ENCODE results near the gene STAP1. TPM values are rescaled to one million over a fixed set of nuclear protein-coding genes. Genes with fewer than 3 reads are reported as not detected.

Gene STAP1
- polyA plus RNA-seq, 3 donors from 2014 or later: 11.4 to 20.8 (median 19.1) TPM

DNA sequence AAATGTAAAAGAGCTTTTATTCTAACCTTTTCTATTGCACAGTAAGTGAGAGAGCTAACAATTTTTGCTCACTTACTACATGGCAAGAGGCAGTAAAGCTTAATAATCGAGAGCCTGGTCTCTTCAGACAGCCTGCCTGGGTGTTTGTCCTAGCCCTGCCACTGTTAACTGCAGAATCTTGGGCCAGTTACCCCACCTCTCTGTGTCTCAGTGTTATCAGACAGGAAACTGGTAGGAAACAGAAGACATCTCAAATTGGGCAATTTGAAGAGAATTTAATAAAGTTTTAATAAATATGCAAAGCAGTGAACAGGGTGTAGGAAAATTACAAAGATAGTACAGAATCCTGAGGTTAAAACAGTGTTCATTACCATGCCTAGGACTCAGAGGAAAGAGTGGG is 13.4 kb downstream of the STAP1 start:
- Mint-ChIP-seq H3K27ac (no peak overlapping the region), H3K27me3 (ENCODE audit: low read depth in 3 of 3) (no peaks in the 10 kb centered on the region), H3K4me3 (no peak overlapping the region), H3K4me1 (peaks cover 16 to 43% of the 10 kb centered on the region in 2 donors), H3K9me3 (no peaks in the 10 kb centered on the region), H3K36me3 (peaks cover 0 to 21% (median 16%) of the 10 kb centered on the region in 3 donors)
- DNase-seq: no peak

GRCh38 chr4:67573193-67573592 is 14.7 kb downstream of the STAP1 start:
- Mint-ChIP-seq H3K27me3 (ENCODE audit: low read depth in 3 of 3) (no peaks in the 10 kb centered on the region), H3K36me3 (peaks cover 0 to 23% (median 20%) of the 10 kb centered on the region in 3 donors), H3K4me3 (no peak overlapping the region), H3K9me3 (no peaks in the 10 kb centered on the region), H3K4me1 (peaks cover 16 to 33% of the 10 kb centered on the region in 2 donors), H3K27ac (peak overlapping the region in 2 of 6 donors; percentile 3 to 17)
- DNase-seq: no peak

DNA sequence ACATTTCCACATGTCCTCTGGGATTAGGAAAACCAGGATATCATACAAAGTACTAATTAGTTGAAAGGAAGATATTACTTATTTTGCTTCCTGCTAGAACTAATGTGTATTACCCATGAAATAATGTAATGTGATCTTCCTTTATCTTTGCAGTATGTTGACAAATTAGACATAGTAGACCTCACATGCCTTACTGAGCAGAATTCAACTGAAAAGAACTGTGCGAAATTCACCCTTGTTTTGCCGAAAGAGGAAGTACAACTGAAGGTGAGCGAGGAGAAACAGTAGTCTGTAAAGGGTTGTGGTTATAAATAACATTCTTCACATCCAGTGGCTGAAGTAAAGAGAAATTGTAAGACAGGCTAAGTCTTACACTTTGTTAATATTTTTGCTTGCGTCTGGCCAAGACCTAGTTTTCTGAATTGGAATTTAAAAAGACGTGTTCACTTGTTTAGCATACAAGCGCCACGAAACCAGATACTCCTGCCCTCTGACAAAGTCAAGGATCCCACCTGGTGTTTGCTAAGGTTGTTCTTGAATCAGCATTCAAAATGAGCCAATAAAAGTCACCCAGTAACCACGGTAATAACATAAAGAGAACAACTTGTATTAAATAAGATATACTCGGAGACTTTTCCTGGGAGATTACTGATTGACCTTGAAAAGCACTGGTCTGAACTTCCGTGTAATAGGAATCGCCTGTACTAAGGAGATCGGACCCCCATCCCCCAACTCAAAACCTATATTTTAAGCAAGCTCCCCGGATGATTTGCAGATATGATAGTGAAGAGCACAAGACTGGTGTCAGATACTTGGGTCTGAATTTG is 16.9 kb downstream of the STAP1 start:
- no peaks in the 10 kb centered on the region for H3K9me3 Mint-ChIP-seq
- peaks cover 0 to 34% (median 29%) of the 10 kb centered on the region in 3 donors for H3K36me3 Mint-ChIP-seq
- H3K27me3 Mint-ChIP-seq (ENCODE audit: low read depth in 3 of 3): peaks cover 0 to 1% (median 0%) of the 10 kb centered on the region in 3 donors
- peak overlapping the region; percentile 8 to 80 (median 68) for H3K27ac Mint-ChIP-seq
- peaks cover 16 to 35% of the 10 kb centered on the region in 2 donors for H3K4me1 Mint-ChIP-seq
- H3K4me3 Mint-ChIP-seq: peak overlapping the region; percentile 22 to 50 (median 42)
- DNase-seq: no peak

DNA sequence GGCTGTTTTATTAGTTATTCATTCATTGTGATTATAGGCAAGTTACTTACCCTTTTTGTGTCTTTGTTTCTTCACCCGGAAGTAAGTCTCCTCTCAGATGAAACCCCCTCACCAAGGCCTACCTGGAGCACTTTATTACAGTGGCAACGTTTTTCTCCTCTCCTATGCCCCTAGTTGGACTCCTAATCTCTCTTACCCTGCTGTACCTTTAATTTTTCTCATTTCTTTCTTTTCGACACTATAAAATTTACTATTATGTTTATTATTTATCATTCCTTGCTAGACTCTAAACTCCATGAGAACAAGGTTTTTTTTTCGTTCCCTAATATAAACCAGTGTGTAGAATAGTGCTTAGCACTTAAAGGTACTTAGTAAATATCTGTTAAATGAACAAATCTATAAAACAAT is 17.5 kb downstream of the STAP1 start:
- Mint-ChIP-seq H3K9me3 (no peaks in the 10 kb centered on the region), H3K27me3 (ENCODE audit: low read depth in 3 of 3) (peaks cover 0 to 1% (median 0%) of the 10 kb centered on the region in 3 donors), H3K4me1 (peaks cover 21 to 41% of the 10 kb centered on the region in 2 donors), H3K4me3 (peak overlapping the region in 2 of 5 donors; percentile 1 to 42), H3K27ac (peak overlapping the region in 5 of 6 donors; percentile 8 to 70 (median 66)), H3K36me3 (peaks cover 0 to 34% (median 33%) of the 10 kb centered on the region in 3 donors)
- no peak for DNase-seq

DNA sequence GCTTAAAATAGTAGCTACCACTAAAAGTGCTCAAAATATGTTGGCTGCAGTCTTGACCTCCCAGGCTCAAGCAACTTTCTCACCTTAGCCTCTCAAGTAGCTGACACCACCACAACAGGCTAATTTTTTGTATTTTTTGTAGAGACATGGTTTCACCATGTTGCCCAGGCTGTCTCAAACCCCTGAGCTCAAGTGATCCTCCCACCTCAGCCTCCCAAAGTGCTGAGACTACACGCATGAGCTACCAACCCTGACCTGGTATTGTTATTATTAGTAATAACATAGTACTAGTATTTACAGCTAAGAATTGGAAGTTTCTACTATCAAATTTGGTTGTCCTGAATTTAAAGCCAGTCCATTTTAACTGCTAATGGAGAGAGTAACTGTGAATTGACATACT is 18.0 kb downstream of the STAP1 start:
- no peaks in the 10 kb centered on the region for H3K9me3 Mint-ChIP-seq
- DNase-seq: no peak
- peak overlapping the region in 2 of 6 donors; percentile 32 to 49 for H3K27ac Mint-ChIP-seq
- H3K4me1 Mint-ChIP-seq: peaks cover 26 to 46% of the 10 kb centered on the region in 2 donors
- peaks cover 0 to 34% (median 33%) of the 10 kb centered on the region in 3 donors for H3K36me3 Mint-ChIP-seq
- no peak overlapping the region for H3K4me3 Mint-ChIP-seq
- H3K27me3 Mint-ChIP-seq (ENCODE audit: low read depth in 3 of 3): peaks cover 0 to 1% (median 0%) of the 10 kb centered on the region in 3 donors

- DNase-seq: no peak
- Mint-ChIP-seq H3K4me1 (peaks cover 23 to 34% of the 10 kb centered on the region in 2 donors), H3K27me3 (ENCODE audit: low read depth in 3 of 3) (peaks cover 0 to 2% (median 1%) of the 10 kb centered on the region in 3 donors), H3K9me3 (no peaks in the 10 kb centered on the region), H3K36me3 (peaks cover 5 to 45% (median 43%) of the 10 kb centered on the region in 3 donors), H3K4me3 (no peak overlapping the region), H3K27ac (peak overlapping the region in 1 of 6 donors; percentile 30)
Observed at GRCh38 chr4:67580577-67580976, 22.1 kb downstream of the STAP1 start.

DNA sequence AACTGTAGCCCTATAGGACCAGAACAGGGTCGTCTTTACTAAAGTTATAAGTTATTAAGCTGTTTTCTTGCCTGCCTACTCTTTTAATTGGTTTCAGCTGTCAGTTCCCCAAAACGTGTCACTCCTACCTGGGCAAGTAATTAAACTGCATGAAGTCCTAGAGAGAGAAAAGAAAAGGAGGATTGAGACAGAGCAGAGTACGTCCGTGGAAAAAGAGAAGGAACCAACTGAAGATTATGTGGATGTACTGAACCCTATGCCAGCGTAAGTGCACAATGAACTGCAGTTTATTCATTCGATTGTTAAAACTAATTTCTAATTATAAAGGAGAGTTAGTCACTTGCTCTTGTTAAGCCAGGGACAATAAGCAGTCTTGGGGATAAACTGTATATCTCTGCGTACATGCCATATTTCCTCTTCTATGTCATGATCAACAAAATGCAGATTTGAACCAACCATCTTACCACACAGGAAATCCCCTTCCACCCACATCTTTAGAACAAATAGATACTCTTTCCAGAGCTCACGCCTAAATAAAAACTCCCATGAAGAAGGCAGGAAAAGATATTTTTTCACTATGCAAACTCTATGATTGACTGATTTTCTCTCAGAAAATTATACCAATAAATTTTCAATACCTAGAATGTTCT is 22.8 kb downstream of the STAP1 start:
- peaks cover 5 to 45% (median 43%) of the 10 kb centered on the region in 3 donors for H3K36me3 Mint-ChIP-seq
- H3K9me3 Mint-ChIP-seq: no peaks in the 10 kb centered on the region
- DNase-seq: peak; percentile 9 to 26 (median 15)
- H3K4me3 Mint-ChIP-seq: peak overlapping the region in 4 of 5 donors; percentile 17 to 67 (median 34)
- H3K27me3 Mint-ChIP-seq (ENCODE audit: low read depth in 3 of 3): peaks cover 0 to 2% (median 1%) of the 10 kb centered on the region in 3 donors
- peak overlapping the region in 4 of 6 donors; percentile 13 to 79 (median 48) for H3K27ac Mint-ChIP-seq
- peaks cover 18 to 26% of the 10 kb centered on the region in 2 donors for H3K4me1 Mint-ChIP-seq

DNA sequence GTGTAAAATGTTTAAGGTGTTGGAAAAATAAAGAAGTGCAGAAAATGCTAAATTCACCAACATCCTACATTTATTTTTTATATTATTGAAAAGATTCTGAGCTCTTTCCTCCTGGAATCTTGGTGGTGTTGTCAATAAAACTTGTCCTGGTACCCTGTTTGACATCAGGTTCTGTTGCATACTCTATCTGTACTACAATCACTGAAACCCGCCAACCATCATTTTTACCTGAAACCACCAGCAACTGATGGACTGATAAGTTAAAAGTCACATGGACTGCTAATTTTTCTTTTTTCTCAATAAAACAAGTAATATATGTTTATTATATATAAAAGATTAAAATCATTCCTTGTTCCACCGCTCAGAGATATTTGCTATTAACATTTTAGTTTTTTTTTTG is 23.4 kb downstream of the STAP1 start:
- H3K27me3 Mint-ChIP-seq (ENCODE audit: low read depth in 3 of 3): peaks cover 0 to 2% (median 1%) of the 10 kb centered on the region in 3 donors
- DNase-seq: no peak
- no peak overlapping the region for H3K4me3 Mint-ChIP-seq
- H3K9me3 Mint-ChIP-seq: no peaks in the 10 kb centered on the region
- peaks cover 14 to 20% of the 10 kb centered on the region in 2 donors for H3K4me1 Mint-ChIP-seq
- H3K27ac Mint-ChIP-seq: no peak overlapping the region
- H3K36me3 Mint-ChIP-seq: peaks cover 5 to 48% (median 39%) of the 10 kb centered on the region in 3 donors

DNA sequence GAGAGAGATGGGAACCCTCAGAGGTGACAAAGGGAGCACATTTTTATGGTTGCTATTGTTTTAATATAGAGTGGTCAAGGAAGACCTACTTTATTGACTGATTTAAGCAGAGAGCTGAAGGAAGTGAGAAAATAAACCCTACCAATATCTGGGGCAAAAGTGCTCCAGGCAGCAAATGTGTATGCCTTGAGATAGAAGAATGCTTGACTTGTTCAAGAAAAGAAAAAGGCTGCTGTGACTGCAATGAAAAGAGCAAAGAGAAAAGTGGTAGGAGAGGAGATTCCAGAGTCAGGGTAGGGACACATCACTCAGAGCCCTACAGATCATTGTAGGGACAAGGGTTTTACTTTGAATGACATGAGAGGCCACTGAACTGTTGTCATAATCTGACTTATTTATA is 26.0 kb downstream of the STAP1 start:
- Mint-ChIP-seq H3K36me3 (peaks cover 5 to 39% (median 32%) of the 10 kb centered on the region in 3 donors), H3K4me1 (peaks cover 14 to 19% of the 10 kb centered on the region in 2 donors)

GRCh38 chr4:67587156-67587555 is 28.6 kb downstream of the STAP1 start:
- Mint-ChIP-seq H3K9me3 (no peaks in the 10 kb centered on the region), H3K36me3 (peaks cover 5 to 44% (median 26%) of the 10 kb centered on the region in 3 donors), H3K4me3 (no peak overlapping the region), H3K27ac (no peak overlapping the region), H3K4me1 (peaks cover 0 to under 1% of the 10 kb centered on the region in 2 donors), H3K27me3 (ENCODE audit: low read depth in 3 of 3) (peaks cover 0 to 2% (median 0%) of the 10 kb centered on the region in 3 donors)
- no peak for DNase-seq

More for the DNA sequence above, 26.0 kb downstream of the STAP1 start:
- H3K27ac Mint-ChIP-seq: peak overlapping the region in 1 of 6 donors; percentile 18
- no peaks in the 10 kb centered on the region for H3K9me3 Mint-ChIP-seq
- DNase-seq: no peak
- H3K27me3 Mint-ChIP-seq (ENCODE audit: low read depth in 3 of 3): peaks cover 0 to 2% (median 0%) of the 10 kb centered on the region in 3 donors
- H3K4me3 Mint-ChIP-seq: no peak overlapping the region

GRCh38 chr4:67593741-67594175 is 35.2 kb downstream of the STAP1 start:
- H3K36me3 Mint-ChIP-seq: peaks cover 10 to 66% (median 55%) of the 10 kb centered on the region in 3 donors
- H3K27ac Mint-ChIP-seq: no peak overlapping the region

GRCh38 chr4:67603310-67604028 is 44.9 kb downstream of the STAP1 start:
- H3K27me3 Mint-ChIP-seq (ENCODE audit: low read depth in 3 of 3): peaks cover 1 to 7% (median 2%) of the 10 kb centered on the region in 3 donors
- peaks cover 2 to 12% (median 7%) of the 10 kb centered on the region in 6 donors for H3K9me3 Mint-ChIP-seq
- H3K27ac Mint-ChIP-seq: no peak overlapping the region
- H3K36me3 Mint-ChIP-seq: peaks cover 20 to 65% (median 63%) of the 10 kb centered on the region in 3 donors
- DNase-seq: no peak
- H3K4me3 Mint-ChIP-seq: no peak overlapping the region
- H3K4me1 Mint-ChIP-seq: peaks cover 5 to 7% of the 10 kb centered on the region in 2 donors

More at GRCh38 chr4:67593741-67594175, 35.2 kb downstream of the STAP1 start:
- Mint-ChIP-seq H3K9me3 (no peaks in the 10 kb centered on the region), H3K27me3 (ENCODE audit: low read depth in 3 of 3) (peaks cover 0 to 4% (median 0%) of the 10 kb centered on the region in 3 donors), H3K4me1 (no peaks in the 10 kb centered on the region), H3K4me3 (no peak overlapping the region)
- DNase-seq: no peak

DNA sequence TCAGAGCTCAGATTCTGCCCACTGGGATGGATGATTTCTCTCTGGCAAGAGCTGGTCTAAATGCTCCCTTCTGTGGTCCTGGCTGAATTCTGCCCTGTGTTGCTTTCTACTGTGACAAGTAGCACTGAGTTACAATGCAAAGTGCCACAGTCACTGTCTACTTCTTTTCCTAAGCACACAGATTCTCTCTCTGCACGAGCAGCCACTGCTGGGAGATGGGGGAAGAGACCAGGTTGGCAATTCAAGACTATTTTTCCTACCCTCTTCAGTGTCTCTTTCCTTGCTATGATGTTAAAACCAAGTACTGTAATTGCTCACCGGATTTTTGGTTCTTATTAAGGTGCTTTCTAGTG is 45.5 kb downstream of the STAP1 start:
- H3K27me3 Mint-ChIP-seq (ENCODE audit: low read depth in 3 of 3): peaks cover 0 to 7% (median 2%) of the 10 kb centered on the region in 3 donors
- DNase-seq: no peak
- no peak overlapping the region for H3K4me3 Mint-ChIP-seq
- H3K4me1 Mint-ChIP-seq: peaks cover 6 to 9% of the 10 kb centered on the region in 2 donors
- H3K27ac Mint-ChIP-seq: no peak overlapping the region
- H3K9me3 Mint-ChIP-seq: peaks cover 2 to 12% (median 7%) of the 10 kb centered on the region in 6 donors
- H3K36me3 Mint-ChIP-seq: peaks cover 20 to 63% (median 60%) of the 10 kb centered on the region in 3 donors

All from immature natural killer cell (primary cell).